T-helper 17 cell (primary cell): Measurements from ENCODE around the gene RNF123. TPM values are rescaled to one million over a fixed set of nuclear protein-coding genes. Genes with fewer than 3 reads are reported as not detected.
A peak's percentile ranks its signal among the peaks of the same experiment; 100 is the strongest.

Source experiments
- ATAC-seq: fragments of 150-1000 bp; cut with Tn5 transposase; 2 replicates; pipeline ENCODE4 v1.10.0; 2021; ENCODE audit warnings: mild to moderate bottlenecking, moderate library complexity
- DNase-seq, 3 donors: peaks; one replicate each; pipeline versions ENCODE4 v3.0.0 to v3.0.0-alpha.2; 2020 to 2021
- H3K9me3 ChIP-seq: one replicate; pipeline ENCODE4 v1.7.0; 2013; ENCODE audit warnings: low read length, mild to moderate bottlenecking; ENCODE audit not compliant: control insufficient read depth, poor library complexity, severe bottlenecking
- H3K27ac Mint-ChIP-seq: one replicate; pipeline ENCODE4 v1.8.0; 2022; ENCODE audit warnings: mild to moderate bottlenecking, moderate library complexity, mixed read lengths
- H3K27me3 Mint-ChIP-seq: one replicate; pipeline ENCODE4 v1.8.0; 2022; ENCODE audit warnings: mixed read lengths
- H3K36me3 Mint-ChIP-seq: one replicate; pipeline ENCODE4 v1.8.0; 2022; ENCODE audit warnings: low read depth, mixed read lengths
- H3K4me1 Mint-ChIP-seq: one replicate; pipeline ENCODE4 v1.8.0; 2022; ENCODE audit warnings: mild to moderate bottlenecking, mixed read lengths
- H3K4me3 Mint-ChIP-seq: one replicate; pipeline ENCODE4 v1.8.0; 2022; ENCODE audit warnings: mild to moderate bottlenecking, moderate library complexity, mixed read lengths
- total RNA-seq, 4 donors: library from RNA in 2 of 4; stranded (reverse) in 2 of 4; gene quantifications; one replicate each; pipeline ENCODE4 v1.2.3 and lab custom pipeline; 2022 to 2026

The RNF123 gene
- total RNA-seq, 2 donors from 2014 or later: 37.7 to 45.1 TPM

GRCh38 chr3:49652903-49653415 is 36.4 kb upstream of the RNF123 start:
- Mint-ChIP-seq H3K36me3 (no peaks in the 10 kb centered on the region), H3K4me3 (no peak overlapping the region), H3K27ac (no peak overlapping the region), H3K27me3 (peaks cover 18% of the 10 kb centered on the region), H3K4me1 (no peaks in the 10 kb centered on the region)
- DNase-seq: no peak
- ATAC-seq: no peak
- H3K9me3 ChIP-seq: no peaks in the 10 kb centered on the region

GRCh38 chr3:49653621-49654020 is 35.7 kb upstream of the RNF123 start:
- Mint-ChIP-seq H3K4me3 (no peak overlapping the region), H3K4me1 (peaks cover 2% of the 10 kb centered on the region), H3K27ac (no peak overlapping the region), H3K36me3 (no peaks in the 10 kb centered on the region), H3K27me3 (peaks cover 18% of the 10 kb centered on the region)
- no peaks in the 10 kb centered on the region for H3K9me3 ChIP-seq
- no peak for ATAC-seq
- no peak for DNase-seq

GRCh38 chr3:49654176-49654825 is 35.1 kb upstream of the RNF123 start:
- Mint-ChIP-seq H3K27me3 (peaks cover 18% of the 10 kb centered on the region), H3K27ac (no peak overlapping the region), H3K36me3 (no peaks in the 10 kb centered on the region), H3K4me3 (no peak overlapping the region), H3K4me1 (peaks cover 8% of the 10 kb centered on the region)
- DNase-seq (no peak), ATAC-seq (no peak)
- no peaks in the 10 kb centered on the region for H3K9me3 ChIP-seq

GRCh38 chr3:49654955-49655556 is 34.3 kb upstream of the RNF123 start:
- ATAC-seq: no peak

GRCh38 chr3:49655731-49656285 is 33.5 kb upstream of the RNF123 start:
- Mint-ChIP-seq H3K36me3 (no peaks in the 10 kb centered on the region), H3K27ac (no peak overlapping the region), H3K4me1 (peaks cover 9% of the 10 kb centered on the region), H3K27me3 (peaks cover 18% of the 10 kb centered on the region), H3K4me3 (no peak overlapping the region)
- DNase-seq: no peak
- no peaks in the 10 kb centered on the region for H3K9me3 ChIP-seq
- ATAC-seq: no peak

More at GRCh38 chr3:49654955-49655556, 34.3 kb upstream of the RNF123 start:
- no peak overlapping the region for H3K27ac Mint-ChIP-seq
- no peak overlapping the region for H3K4me3 Mint-ChIP-seq
- peaks cover 9% of the 10 kb centered on the region for H3K4me1 Mint-ChIP-seq
- no peaks in the 10 kb centered on the region for H3K9me3 ChIP-seq
- H3K27me3 Mint-ChIP-seq: peaks cover 18% of the 10 kb centered on the region
- DNase-seq: no peak
- no peaks in the 10 kb centered on the region for H3K36me3 Mint-ChIP-seq

GRCh38 chr3:49656541-49657112 is 32.7 kb upstream of the RNF123 start:
- peaks cover 26% of the 10 kb centered on the region for H3K27me3 Mint-ChIP-seq
- no peaks in the 10 kb centered on the region for H3K9me3 ChIP-seq
- no peak overlapping the region for H3K27ac Mint-ChIP-seq
- H3K36me3 Mint-ChIP-seq: no peaks in the 10 kb centered on the region
- ATAC-seq (no peak), DNase-seq (no peak)
- H3K4me1 Mint-ChIP-seq: peaks cover 9% of the 10 kb centered on the region
- no peak overlapping the region for H3K4me3 Mint-ChIP-seq

- Mint-ChIP-seq H3K4me1 (peaks cover 9% of the 10 kb centered on the region), H3K36me3 (peaks cover 2% of the 10 kb centered on the region), H3K27ac (no peak overlapping the region), H3K27me3 (peaks cover 29% of the 10 kb centered on the region), H3K4me3 (no peak overlapping the region)
- ATAC-seq (no peak), DNase-seq (no peak)
- no peaks in the 10 kb centered on the region for H3K9me3 ChIP-seq
These were observed 32.0 kb upstream of the RNF123 start for GRCh38 chr3:49657208-49657915.

- H3K36me3 Mint-ChIP-seq: peaks cover 2% of the 10 kb centered on the region
- H3K4me3 Mint-ChIP-seq: peak overlapping the region; percentile 7
- peaks cover 9% of the 10 kb centered on the region for H3K4me1 Mint-ChIP-seq
These were observed 30.6 kb upstream of the RNF123 start for GRCh38 chr3:49658711-49659110.

GRCh38 chr3:49659756-49660155 is 29.6 kb upstream of the RNF123 start:
- ATAC-seq: no peak
- H3K9me3 ChIP-seq: no peaks in the 10 kb centered on the region
- no peak overlapping the region for H3K27ac Mint-ChIP-seq
- peaks cover 24% of the 10 kb centered on the region for H3K27me3 Mint-ChIP-seq
- no peak overlapping the region for H3K4me3 Mint-ChIP-seq
- H3K4me1 Mint-ChIP-seq: peaks cover 9% of the 10 kb centered on the region
- no peak for DNase-seq
- H3K36me3 Mint-ChIP-seq: peaks cover 2% of the 10 kb centered on the region

More at GRCh38 chr3:49658711-49659110, 30.6 kb upstream of the RNF123 start:
- peaks cover 29% of the 10 kb centered on the region for H3K27me3 Mint-ChIP-seq
- no peaks in the 10 kb centered on the region for H3K9me3 ChIP-seq
- DNase-seq (no peak), ATAC-seq (no peak)
- no peak overlapping the region for H3K27ac Mint-ChIP-seq

GRCh38 chr3:49661281-49661680 is 28.1 kb upstream of the RNF123 start:
- H3K27ac Mint-ChIP-seq: no peak overlapping the region
- H3K9me3 ChIP-seq: no peaks in the 10 kb centered on the region
- DNase-seq (no peak), ATAC-seq (no peak)
- H3K27me3 Mint-ChIP-seq: peaks cover 20% of the 10 kb centered on the region
- H3K4me1 Mint-ChIP-seq: peaks cover 9% of the 10 kb centered on the region
- no peak overlapping the region for H3K4me3 Mint-ChIP-seq
- peaks cover 2% of the 10 kb centered on the region for H3K36me3 Mint-ChIP-seq

- peaks cover 9% of the 10 kb centered on the region for H3K4me1 Mint-ChIP-seq
- no peak overlapping the region for H3K4me3 Mint-ChIP-seq
- peaks cover 2% of the 10 kb centered on the region for H3K36me3 Mint-ChIP-seq
- no peak for ATAC-seq
- no peaks in the 10 kb centered on the region for H3K9me3 ChIP-seq
- DNase-seq: no peak
- peaks cover 16% of the 10 kb centered on the region for H3K27me3 Mint-ChIP-seq
- no peak overlapping the region for H3K27ac Mint-ChIP-seq
These were observed 27.3 kb upstream of the RNF123 start for GRCh38 chr3:49662021-49662420.

- no peak for DNase-seq
- Mint-ChIP-seq H3K4me3 (no peak overlapping the region), H3K27ac (no peak overlapping the region), H3K4me1 (peaks cover 9% of the 10 kb centered on the region), H3K27me3 (peaks cover 16% of the 10 kb centered on the region), H3K36me3 (peaks cover 2% of the 10 kb centered on the region)
- no peak for ATAC-seq
- H3K9me3 ChIP-seq: no peaks in the 10 kb centered on the region
These were observed 26.5 kb upstream of the RNF123 start for GRCh38 chr3:49662720-49663413.
